Fibroblast of skin of back (primary cell): ENCODE results near the gene PLPP4.

Experiments used
- DNase-seq: peaks from one replicate; pipeline ENCODE4 v3.0.0-alpha.2; 2013

The PLPP4 gene

DNA sequence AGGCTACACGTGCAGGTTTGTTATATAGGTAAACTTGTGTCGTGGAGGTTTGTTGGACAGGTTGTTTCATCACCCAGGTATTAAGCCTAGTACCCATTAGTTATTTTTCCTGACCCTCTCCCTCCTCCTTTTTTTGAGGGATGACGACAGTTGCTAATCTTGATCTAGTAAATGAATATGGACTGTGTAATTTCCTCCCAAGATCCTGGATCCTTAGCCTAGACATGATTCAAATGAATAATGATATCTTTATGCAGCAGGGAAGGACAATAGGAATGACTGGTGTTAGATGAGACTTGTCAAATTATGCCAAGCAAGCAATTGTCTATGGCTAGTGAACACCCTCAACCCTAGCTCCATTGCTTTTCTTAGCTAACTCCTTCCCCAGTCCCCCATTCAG, 156.2 kb downstream of the PLPP4 start:
- DNase-seq, result no peak

- no peak for DNase-seq
Observed at GRCh38 chr10:120614680-120615079, 157.7 kb downstream of the PLPP4 start.

GRCh38 chr10:120616311-120616911, 159.4 kb downstream of the PLPP4 start:
- no peak for DNase-seq

- DNase-seq, result no peak
Observed at GRCh38 chr10:120628197-120628596, 171.2 kb downstream of the PLPP4 start.

GRCh38 chr10:120630266-120630665, 173.2 kb downstream of the PLPP4 start:
- DNase-seq, result no peak

- DNase-seq, result no peak
Observed at GRCh38 chr10:120632047-120632446, 175.0 kb downstream of the PLPP4 start.

DNA sequence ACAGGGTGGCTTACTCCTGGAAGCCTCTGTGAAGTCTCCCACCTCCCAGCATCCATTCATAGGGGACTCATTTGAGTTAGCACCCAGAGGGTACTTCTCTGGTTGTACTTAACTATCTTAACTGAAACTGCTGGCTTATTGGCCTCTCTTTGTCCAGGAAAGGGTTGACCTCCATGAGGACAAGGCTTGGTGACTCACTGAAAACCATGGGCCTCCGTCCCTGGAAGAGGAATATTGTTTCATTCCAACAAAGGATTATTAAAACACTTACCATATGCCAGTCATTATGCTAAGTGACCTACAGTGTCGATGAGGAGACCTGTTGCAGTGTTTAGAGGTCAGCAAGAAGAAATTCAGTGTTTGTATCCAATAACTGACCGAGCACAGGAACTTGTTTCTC, 175.9 kb downstream of the PLPP4 start:
- DNase-seq, result no peak

DNA sequence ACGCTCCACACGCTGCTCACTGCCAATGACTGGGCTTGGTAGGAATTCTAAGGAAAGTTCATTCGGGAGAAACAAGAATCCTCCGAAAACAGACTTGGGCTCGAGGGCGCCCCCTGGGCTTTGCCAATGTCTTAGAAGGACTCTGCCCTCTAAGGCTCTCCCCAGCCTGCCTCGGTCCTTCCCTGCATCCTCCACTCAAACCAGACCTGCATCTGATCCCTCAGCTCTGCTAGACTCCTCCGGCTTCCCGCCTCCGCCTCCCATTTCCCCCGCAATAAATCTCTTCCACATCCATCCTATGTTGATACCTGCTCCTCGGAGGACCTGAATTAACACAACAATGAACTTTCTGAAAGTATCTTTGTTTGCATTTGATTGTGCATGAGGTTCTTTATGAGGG, 177.6 kb downstream of the PLPP4 start:
- no peak for DNase-seq
